ACHN (cell line): ENCODE measurements around the gene SUN2.

ENCODE experiments used
- DNase-seq: peaks from one replicate; pipeline ENCODE4 v3.0.0-alpha.2; 2015
- in situ Hi-C: cut with HindIII; loops from 2 replicates; pipeline ENCODE4 v1.10.0; 2017; ENCODE audit warnings: low sequenced_read_pairs, low pct_ligation_motif_present, low pct_unique_long_range_greater_than_20kb

SUN2 gene

DNA sequence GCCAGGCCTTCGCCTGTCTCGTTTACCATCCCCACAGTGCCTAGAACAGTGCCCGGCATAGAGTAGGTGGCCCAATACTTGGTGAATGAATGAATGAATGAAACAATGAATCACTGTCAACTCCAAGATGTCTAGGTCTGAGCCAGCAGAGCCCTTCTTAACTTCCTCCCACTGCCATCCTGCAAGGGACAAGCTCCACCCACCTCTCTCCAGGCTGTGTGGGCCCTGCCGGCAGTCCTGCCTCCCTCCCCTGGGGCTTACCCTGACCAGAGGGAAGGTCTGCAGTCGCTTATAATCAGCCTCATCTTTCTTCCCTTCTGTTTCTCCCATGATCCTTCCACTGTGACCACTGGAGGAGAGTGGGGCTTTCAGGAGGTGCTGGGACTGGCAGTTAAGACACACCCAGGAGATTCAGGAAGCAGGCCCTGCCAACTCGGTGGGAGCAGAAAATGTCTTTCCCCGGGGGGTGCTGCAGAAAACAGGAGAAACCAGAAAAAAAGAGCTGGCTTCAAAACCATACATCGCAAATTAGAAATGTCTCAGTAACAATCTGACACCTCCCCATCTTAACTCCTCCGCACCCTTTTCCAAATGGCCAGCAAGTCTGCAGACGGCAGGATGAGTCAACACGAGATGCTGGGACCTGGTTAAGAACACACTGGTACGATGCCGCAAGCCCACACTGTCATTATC is 26.8 kb upstream of the SUN2 start:
- no peak for DNase-seq
- in situ Hi-C loops: no loop called here

DNA sequence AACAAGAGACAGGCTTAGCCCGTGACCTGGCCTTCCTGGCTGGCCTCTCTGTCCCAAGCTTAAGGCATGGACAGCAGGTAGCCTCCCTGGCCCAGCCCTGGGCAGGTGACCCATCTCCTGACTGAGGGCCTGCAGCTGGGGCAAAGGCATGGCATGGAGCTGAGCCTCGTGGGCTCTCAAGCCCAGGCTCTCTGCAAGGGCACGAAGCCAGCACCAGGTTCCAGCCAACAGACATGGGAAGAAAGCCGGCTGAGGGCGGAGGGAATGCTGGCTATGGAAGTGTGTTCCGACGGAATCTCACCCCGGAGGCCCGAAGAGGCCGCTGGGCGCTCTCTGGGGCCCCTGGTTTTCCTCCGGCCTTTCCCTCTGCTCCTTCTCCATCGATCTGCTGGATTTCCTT is 25.2 kb upstream of the SUN2 start:
- DNase-seq: no peak
- in situ Hi-C loops: no loop called here

DNA sequence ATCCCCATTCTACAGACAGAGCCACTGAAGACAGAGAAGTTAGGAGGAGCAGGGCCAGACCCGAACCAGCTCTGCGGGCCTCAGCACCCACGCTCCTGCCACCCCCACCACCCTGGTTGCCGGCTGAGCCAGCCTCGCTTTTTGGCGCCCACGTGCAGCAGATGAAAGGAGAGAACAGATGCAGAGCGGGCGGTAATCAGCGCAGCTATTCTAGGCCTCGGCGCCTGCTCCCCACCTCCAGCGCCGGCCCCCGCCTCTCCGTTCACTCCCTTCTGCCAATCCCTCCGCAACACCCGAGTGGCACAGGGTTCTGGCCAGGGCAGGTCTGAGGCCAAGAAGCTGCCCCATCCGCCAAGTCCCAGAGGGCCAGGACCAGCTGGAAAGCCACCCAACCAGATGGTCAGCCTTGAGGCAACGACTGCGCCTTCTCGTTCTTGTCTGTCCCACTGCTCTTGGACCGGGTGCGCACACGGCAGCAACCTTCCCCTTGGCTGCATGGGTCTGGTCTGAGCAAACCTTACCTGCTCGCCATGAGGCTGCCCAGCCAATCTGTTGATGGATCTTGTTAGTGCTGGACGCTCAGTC is 21.4 kb upstream of the SUN2 start:
- DNase-seq: no peak
- in situ Hi-C loops: no loop called here

DNA sequence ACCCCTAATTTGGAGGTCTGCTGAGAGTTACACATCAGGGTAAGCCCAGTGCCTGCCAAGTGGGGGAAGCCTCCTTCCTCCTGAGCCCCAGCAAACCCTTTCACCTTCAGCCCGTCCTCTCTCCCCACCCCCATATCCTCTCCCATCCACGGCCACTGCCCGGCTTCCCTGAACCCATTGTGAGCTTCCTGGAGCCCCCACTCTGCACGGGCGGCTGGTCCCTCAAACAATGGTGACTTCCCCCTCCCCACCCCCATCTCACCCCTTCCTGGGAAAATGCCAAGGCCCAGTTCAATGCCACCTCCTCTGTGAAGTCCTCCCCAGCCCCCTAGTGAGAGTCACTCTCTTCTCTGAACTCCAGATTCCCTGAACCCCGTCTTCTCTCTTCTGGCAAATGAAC is 20.3 kb upstream of the SUN2 start:
- in situ Hi-C loops: no loop called here
- DNase-seq: no peak

DNA sequence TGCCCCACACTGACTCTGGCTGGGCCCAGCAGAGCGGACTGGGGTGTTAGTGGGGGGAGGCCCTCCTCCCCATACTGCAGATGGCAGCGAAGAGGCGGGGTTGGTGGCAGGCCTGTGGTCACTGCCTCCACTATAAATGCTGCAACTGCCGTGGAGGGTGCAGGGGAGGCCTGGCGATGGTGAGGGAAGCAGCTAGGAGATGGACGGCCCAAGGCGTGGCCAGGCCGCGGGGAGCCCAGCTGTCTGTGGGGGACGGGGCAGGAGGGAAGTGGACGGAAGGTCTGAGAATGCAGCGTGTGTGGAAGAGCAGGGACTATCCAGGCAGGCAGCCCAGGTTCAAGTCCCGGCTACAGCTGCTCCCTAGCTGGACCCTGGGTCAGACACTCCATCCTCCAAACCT is 19.9 kb upstream of the SUN2 start:
- in situ Hi-C loops: no loop called here
- no peak for DNase-seq

DNA sequence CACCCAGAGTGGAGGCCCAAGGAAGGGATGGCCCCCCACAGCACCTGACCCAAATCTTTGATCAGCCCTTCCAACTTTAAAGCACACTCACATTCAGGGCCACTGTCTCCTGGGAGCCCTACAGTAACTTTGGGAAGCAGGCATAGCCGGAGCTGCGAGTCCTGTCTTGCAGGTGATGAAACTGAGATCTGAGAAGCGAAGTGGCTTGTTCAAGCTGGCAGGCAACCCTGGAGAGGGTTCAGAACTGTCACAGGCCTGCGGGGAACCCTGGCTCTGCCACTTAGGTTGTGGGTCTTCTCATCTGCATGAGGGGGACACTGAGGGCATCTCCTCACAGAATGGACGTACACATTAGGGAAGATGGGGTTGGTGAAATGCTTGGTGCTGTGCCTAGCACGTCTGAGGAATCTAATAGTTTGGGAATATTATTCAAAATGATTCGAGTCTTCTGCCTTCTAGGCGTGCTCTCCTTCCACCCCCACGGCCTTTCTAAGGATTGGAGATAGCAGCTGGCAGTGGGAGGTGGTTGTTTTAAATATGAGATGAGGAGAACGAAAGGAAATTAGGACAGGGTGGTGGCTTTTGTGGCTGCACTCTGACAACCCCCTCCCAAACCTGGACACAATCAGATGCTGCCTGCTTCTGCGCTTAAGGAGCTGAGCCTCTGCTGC is 18.8 kb upstream of the SUN2 start:
- in situ Hi-C loops: no loop called here
- no peak for DNase-seq

DNA sequence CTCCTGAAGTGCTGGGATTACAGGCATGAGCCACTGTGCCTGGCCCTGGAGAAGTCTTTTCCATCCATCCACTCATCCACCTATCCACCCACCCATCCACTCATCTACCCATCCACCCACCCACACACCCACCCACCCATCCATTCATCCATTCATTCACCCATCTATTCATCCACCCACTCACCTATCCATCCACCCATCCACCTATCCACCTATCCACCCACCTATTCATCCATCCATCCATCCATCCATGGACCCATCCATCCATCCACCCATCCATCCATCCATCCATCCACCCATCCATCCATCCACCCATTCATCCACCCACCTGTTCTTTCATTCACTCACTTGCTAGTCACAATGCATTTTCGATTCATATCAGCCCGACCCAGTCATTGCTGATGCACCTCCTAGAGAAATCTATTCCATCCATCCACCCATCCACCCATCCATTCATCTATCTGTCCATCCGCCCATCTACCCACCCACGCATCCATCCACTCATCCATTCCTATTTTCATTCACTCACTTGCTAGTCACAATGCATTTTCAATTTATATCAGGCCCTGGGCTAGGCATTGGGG is 17.7 kb upstream of the SUN2 start:
- in situ Hi-C loops: no loop called here

DNA sequence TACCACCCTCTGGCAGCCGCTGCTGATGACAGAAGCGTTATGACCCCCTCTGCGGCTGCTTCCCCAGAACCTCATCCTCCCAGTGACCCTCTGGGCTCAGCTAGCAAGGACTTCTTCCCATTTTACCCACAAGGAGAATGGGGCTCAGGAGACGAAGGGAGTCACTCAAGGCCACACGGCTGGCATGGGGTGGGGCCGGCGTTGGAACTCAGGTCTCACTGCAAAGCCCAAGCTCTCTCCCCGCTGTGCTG is 16.8 kb upstream of the SUN2 start:
- in situ Hi-C loops: no loop called here
- no peak for DNase-seq

More for the DNA sequence above, 17.7 kb upstream of the SUN2 start:
- no peak for DNase-seq

DNA sequence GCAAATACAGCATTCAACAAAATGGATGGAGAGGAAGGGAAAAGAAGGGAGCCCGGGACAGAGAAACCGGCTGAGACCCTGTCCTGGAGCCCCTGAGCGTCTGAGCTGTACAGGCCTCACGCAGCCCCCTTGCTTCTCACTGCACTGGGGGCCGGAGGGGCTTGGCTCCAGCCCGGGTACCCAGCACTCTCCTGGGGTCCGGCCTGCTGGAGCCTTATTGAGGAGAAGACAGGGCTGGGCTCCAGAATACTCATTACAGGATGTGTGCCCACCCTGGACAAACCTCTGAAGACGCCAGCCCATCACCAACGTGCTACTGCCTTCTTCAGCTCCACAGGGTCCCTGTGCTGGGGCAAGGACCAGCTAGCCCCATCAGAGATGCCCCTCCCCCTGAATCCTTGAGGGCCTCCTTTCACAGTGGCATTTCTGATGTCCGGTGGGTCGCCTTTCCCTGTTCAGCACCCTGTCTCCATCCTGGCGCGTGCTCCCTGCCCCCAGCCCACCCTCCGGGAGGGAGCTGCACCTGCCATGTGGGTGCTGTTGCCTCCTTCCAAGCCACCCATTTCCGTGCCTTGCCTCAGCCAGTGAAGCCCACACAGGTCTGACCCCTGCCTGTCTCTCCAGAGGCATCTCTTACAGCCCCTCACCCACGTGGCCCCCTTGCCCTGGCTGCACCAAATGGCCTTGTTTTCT is 14.6 kb upstream of the SUN2 start:
- DNase-seq: no peak
- in situ Hi-C loops: no loop called here

DNA sequence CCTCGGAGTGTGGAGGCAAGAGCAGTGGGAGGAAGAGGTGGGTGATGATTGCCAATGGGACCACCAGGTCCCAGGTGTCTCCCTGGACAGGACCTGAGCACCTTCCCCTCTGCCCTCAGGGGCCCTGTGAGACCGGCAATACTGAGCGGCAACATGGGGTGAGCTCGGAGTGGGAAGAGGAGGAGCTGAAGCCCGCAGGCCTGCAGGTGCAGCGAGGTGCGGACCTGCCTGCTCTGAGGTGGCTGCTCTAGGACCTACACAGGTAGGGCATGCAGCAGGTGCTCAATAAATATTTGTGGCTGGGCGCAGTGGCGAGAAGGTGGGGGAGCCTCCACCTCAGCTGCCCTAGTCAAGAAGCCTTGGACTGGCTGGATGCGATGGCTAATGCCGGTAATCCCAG is 12.2 kb upstream of the SUN2 start:
- DNase-seq: no peak
- in situ Hi-C loops: no loop called here

DNA sequence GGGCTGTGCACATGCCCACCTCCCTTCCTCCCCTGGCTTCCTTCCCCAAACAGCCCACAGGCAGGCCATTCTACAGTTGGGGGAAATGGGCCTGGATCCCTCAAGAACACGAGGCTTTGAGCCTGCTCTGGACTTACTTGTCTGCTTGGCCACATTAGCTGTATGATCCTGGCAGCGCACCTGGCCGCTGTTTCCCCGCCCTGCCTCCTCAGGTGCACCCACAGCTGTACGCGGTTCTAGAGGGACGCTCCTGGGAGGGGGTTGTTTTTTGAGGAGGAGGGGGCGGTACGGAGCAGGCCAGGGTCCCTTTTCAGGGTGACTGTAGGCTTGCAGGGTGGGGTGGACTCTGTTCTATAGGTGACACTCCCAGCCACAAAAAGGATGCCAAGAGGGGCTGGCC is 11.5 kb upstream of the SUN2 start:
- no peak for DNase-seq
- in situ Hi-C loops: no loop called here

DNA sequence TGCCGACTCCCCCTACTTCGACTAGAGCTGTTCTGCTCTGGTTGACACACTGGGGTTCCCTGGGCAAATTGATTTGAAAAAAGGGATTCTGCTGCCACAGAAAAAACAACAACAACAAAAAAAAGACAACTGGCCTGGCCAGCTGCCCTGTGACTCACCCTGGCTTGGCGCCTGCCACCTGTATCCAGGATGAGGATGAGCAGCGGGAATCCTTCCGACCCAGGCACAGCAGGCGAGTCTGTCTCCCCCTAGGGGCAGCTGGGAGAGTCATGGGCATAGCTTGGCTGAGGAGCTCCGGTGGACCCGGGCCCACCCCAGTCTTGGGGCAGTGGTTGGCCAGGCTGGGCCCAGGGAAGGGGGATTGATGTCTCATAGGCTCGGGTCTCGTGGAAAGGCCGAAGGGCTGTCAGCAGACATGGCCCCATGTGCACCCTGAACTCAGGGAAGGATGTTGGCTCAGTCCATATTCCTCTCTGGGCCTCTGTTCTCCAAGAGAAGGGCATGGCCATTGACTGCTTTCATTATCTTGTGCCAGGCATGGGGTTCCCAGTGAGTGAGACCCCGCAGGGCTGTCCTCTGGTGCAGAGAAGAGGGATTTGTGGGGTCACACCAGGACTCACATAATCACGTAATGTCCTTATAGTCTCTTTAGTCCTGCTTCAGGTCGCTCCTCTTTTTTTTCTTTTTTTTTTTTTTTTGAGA is 10.4 kb upstream of the SUN2 start:
- peak; percentile 71 for DNase-seq

DNA sequence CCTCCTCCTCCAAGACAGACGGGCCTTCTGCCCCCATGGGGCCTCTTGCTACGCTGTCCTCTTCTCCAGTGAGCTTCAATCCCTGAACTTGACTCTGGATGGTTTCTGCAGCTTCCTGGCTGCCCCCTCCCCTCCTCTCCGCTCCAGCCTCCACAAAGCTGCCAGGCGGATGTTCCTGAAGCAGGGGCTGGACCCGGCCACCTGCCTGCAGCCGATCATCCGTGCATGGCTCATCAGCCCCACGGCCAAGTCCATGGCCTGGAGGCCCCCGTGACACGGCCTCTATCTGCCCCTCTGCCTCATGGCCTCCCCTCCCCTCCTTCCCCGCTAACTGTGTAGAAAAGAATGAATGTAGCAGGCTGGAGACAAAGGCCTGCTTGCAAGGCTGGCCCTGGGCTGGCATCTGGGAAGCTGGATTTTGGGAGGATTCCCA is 6.8 kb upstream of the SUN2 start:
- no peak for DNase-seq
- in situ Hi-C loops: no loop called here

More for the DNA sequence above, 10.4 kb upstream of the SUN2 start:
- in situ Hi-C loops: no loop called here

DNA sequence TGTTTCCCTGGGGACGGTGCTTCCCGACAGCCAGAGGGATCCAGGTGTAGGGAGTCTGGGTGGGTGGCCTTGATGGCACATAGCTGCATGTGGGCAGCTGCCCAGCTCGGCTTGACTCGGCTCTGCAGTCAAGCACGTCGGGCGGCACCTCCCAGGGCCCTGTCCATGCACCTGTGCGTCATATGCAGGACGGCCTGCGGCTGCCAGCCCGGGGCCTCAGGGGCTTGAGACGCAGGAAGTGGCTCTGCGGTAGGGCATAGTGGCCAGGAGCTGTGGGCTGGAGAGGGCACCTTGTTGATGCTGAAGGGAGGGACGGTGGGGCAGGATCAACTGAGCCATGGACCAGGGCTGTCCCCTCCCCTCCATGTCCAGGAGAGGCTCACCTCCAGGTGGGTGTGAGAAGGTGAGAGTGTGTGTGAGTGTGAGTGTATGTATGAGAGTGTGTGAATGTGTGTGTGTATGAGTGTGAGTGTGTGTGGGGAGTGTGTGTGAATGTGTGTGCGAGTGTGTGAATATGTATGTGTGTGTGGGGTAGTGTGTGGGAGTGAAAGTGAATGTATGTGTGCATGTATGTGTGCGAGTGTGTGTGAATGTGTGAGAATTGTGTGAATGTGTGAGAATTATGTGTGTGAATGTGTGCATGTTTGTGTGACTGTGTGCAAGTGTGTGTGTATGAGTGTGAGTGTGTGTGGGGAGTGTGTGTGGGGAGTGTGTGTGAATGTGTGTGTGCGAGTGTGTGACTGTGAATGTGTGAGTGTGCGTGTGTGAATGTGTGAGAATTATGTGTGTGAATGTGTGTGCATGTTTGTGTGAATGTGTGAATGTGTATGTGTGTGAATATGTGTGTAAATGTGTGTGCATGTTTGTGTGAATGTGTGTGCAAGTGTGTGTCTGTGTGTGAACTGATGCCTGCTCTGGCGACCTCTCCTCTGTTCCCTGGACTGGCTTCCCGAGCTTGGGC is 5.7 kb upstream of the SUN2 start:
- in situ Hi-C loops: no loop called here
- DNase-seq: no peak

DNA sequence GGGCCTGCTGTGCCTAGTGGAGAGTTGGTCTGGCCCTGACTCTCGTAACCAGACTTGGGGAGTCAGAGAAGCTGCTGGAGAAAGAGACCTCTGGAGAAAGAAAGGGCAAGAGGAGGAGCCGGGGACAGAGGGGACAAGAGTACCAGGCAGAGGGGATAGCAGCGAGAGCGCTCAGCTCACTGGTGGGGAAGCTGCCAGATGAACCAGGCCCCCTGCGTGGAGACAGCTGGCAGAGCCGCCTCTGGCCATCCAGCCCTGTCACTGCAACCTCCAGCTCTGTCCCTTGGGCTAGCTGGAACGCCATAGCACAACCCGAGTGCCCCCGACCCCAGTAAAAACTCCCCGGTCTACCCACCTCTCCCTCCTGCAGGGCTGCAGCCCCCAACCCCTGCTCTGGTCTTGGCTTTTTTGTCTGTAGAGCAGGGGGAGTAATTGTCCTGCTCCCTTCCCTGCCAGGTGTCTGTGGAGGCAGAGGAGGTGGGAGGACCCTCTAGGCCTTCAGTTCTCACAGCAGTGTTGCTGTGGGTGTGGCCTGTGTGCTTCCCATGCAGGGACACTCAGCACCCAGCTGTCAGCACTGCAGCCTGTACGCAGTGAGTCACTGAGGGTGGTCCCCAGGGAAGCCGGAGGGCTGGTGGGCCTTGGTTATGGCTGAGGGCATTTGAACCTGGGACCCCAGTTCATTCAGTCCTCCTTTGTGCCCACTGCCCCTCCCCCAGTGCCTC is 4.8 kb upstream of the SUN2 start:
- in situ Hi-C loops: no loop called here

DNA sequence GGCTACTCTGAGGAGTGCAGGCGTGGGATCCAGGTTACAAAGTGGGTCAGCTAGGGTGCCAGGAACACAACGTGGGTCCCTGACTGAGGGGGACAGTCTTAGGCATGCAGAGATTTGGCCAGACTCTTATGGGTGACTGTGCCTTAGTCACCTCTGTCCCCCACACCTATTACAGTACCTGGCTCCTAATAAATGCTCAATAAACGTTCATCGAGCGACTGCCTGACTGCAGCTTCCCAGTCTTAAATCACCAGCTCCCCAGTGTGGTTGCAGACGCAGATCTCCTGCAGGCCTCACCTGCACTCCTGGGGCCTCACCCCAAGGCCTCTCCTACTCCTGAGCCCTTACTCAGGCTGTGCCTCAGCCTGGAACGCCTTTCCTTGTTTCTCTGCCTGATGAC is 3.2 kb upstream of the SUN2 start:
- in situ Hi-C loops: no loop called here
- DNase-seq: no peak

More for the DNA sequence above, 4.8 kb upstream of the SUN2 start:
- DNase-seq: no peak

DNA sequence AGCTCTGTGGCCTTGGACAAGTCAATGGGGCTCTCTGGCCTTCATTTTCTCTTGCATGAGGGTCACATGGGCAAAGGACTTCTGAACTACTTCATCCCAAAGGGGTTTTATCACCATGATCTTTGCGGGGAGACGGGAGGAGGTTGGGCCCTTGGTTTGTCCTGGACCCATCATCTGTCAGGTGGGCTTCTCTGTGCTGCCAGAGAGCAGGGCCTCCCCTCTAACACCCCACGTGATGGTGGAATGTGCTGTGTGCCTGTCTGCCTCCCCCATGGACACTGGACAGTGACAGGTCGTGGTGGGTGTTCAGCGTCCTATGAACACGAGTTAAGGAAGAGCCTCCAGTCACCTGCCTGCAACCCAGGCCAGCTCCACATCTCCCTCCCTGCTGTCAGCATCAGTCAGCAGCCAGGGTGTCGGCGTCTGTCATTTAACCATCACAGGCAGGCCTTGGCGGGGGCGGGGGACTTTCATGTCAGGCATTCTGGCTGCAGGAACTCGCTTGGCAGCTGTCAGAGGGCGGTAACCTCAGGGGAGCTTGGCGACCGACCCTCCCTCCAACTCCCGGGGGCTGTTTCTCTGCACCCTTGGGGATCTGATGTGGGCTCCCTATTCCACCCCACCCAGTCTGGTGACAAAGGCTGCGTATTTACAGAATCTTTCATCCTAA is 2.6 kb upstream of the SUN2 start:
- in situ Hi-C loops: no loop called here
- no peak for DNase-seq
